ENCODE measurements around the gene C7orf33.

C7orf33 gene

DNA sequence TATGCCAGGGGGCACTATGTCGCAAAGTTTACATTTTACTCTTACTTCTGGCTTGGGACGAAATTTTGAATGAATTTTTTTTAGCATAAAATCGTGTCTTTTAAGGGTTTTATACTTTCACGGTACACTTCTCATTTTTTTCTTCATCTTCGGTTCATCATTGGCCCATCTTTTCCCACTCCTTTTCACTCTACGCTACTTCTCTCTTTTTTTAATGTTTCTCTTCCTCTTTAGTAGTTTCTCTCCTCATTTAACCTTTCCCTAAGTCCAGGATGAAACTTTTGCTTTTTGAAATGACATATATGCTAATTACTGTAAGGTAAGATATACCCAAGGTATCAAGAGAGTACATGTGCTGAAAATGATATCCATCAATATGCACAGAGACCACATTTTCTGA lies 39.5 kb downstream of the C7orf33 start:
- no peak for DNase-seq

DNA sequence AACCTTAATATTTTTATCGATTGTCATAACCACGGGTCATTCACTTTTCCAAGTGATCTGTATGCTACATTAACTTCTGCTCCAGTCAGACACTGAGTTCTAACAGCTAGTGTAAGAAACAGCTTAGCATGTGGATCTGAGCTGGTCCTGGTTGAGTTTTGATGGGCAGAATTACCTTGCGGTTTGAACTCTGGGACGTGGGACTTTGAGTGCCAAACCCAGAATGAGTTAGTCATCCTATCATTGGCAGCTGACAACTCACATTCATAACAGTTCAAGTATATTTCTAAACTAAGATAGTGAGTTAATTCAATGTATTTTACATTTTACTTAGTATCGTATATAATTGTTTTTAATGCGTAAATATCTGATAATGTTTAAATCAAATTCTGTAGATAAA lies 43.2 kb downstream of the C7orf33 start:
- no peak for DNase-seq

DNA sequence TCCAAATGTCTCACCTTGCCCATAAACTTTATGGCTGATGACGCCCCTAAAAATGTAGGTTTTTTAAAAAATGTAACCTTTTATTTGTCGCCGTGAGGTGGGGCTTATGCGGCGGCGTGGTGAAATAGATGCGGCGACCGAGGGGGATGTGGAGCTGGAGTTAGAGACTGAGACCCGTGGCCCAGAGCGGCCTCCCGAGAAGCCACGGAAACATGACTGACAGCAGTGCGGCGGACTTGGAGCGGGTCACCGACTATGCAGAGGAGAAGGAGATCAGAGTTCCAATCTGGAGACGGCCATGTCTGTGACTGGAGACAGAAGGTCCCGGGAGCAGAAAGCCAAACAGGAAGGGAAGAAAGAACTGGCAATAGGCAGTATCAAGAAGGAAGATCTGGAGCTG lies 46.5 kb downstream of the C7orf33 start:
- no peak for DNase-seq

DNA sequence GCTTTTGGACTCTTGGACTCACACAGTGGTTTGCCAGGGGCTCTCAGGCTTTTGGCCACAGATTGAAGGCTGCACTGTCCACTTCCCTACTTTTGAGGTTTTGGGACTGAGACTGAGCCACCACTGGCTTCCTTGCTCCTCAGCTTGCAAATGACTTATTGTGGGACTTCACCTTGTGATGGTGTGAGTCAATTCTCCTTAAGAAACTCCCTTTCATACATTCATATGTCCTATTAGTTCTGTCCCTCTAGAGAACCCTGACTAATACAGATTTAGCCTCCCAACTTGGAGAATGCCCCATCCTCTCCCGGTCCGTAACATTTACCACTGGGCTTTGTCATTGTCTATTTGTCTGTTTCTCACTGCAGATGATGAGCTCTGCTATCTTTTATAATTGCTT lies 55.3 kb downstream of the C7orf33 start:
- no peak for DNase-seq

DNA sequence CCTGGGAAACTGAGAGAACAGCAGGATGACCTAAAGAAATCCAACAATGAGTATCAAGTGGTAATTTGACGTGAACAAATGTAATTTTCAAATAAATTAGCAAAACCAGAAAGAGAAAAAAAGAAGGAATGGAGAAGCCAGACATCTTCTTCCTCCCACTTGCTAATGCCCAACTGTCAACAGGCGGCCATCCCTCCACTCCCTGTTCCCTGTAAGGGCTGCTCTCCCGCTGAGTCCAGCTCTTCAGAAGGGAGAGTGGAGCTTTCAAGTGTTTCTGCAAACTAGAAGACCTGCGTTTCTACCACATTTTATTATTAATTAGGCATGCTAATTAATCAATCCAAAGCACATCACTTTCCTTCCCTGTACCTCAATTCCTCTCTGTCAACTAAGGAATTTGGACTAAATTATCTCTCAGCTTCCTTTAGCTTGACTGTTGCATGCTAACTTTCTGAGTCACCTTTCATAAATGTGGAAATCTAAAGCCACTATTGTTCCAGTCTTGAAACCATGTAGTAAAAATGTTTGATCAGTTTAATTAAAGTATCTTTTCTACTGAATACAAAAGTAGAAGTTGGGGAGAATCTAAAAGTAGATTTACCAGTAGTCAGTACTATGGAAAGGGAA lies 59.8 kb downstream of the C7orf33 start:
- no peak for DNase-seq

DNA sequence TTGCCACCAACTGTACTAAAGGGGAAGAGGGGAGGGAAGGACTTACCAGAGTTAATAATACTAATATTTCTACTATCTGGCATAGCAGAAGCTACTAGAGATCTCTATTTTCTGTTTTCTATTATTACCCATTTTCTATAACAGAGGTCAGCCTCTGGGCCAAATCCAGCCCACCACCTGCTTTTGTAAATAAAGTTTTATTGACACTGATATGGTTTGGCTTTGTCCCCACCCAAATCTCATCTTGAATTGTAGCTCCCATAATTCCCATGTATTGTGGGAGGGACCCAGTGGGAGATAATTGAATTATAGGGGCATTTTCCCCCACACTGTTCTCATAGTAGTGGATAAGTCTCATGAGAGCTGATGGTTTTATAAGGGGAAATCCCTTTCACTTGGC lies 62.2 kb downstream of the C7orf33 start:
- no peak for DNase-seq

DNA sequence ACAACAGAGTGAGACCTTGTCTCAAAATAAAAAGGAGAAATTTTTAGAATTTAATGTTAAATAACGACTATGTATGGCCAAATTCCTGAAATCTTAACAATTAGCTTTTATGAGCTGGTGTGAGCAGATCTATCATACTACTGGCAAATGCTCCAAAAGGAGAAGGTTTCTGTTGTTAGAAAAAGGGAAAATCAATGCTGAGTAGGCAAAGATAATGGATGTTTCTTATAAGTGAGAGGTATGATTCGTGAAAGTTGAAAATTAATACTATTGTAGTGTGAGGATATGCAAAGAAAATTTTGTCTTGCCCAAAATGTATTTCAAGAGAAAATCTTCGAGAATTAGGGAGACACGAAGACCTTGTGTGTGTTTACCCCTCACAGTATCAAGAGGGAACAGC lies 67.4 kb downstream of the C7orf33 start:
- DNase-seq = no peak

DNA sequence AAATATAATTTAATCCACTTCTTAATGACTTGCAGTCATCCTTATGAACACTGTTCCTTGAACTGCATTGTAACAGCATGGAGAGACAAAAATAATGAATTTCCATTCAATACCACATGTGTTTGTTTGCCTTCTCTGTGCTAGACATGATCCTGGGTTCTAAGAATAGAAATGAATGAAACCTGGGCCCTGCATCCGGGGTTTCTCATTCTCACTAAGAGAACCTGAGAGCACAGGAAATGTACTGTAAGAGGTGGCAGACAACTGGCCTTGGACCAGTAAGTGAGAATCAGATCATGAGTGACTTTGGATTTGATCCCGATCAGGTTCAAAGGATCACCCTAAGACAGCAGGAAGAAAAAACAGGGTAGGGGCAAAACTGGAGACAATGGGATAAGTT lies 70.9 kb downstream of the C7orf33 start:
- DNase-seq = no peak

DNA sequence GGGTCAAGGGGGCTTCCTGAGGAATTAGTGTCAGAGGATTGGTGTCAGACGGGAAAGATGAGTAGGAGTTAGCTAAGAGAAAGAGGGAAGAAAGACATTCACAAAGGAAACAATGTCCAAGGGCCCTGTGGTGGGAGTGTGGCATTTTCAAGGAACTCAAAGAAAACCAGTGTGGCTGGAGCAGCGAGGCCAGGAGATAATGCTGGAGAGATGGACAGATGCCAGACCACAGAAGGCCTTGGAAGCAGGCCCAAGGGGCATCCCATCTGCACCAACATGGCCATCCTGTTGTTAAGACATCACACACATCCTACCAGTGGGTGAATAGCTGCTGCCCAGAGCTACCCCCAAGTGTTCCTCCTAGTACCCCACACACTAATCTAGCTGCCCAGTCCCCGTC lies 72.1 kb downstream of the C7orf33 start:
- DNase-seq = no peak

DNA sequence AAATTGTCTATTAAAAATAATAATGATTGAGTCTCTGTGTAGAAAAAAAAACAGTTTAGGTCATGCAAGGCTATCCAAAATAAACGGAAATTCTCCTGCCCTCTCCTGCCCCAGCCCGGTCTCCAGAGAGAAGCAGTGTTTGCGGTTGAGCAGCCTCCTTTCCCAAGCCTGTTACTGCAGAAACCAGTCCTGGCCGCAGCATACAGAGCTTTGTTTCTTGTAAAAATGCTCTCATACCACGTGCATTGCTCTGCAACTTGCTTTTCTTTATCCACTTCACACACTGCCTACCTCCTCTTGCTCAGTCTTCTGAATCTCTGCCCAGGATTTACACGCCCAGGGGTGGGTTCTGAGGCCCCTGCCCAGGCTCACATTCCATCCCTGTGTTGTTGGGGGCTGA lies 73.8 kb downstream of the C7orf33 start:
- no peak for DNase-seq

DNA sequence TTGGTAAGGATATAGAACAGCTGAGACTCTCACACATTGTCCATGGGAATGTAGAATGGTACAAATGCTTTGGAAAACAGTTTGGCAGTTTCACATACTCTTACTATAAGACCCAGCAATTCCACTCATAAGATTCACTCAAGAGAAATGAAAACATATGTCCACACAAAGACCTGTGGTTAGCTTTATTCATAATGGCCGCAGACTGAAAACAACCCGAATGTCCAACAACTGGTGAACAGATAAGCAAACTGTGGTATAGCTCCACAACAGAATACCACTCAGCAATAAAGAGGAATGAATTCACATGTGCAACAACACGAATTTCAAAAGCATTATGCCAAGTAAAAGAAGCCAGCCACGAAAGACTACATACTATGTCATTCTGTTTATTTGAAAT lies 74.7 kb downstream of the C7orf33 start:
- no peak for DNase-seq
